ENCODE data around the gene UBE2Q1. TPM values are rescaled to one million over a fixed set of nuclear protein-coding genes. Genes with fewer than 3 reads are reported as not detected.

The UBE2Q1 gene
- total RNA-seq, 1 experiment from 2014 or later, result 70.9 TPM

GRCh38 chr1:154599658-154600057, 41.2 kb upstream of the UBE2Q1 start:
- no peak for DNase-seq (ENCODE audit: low read depth, low spot score)
- RAD21 ChIA-PET (ENCODE audit: low non-redundant PET in 1 of 2, low total read pairs in 2 of 2, uncharacterized antibody in 2 of 2, unreplicated experiment in 2 of 2), result no interaction called here
- no peaks in the 10 kb centered on the region for H3K4me1 ChIP-seq (ENCODE audit: control insufficient read depth in 1 of 2, insufficient read depth in 2 of 2, low read length in 2 of 2)
- peaks cover 62% of the 10 kb centered on the region for H3K79me2 ChIP-seq (ENCODE audit: insufficient read depth, low read length)
- no peak for TF ChIP-seq ZFX (IDR thresholded peaks at IDR 0.05)
- TF ChIP-seq FOSL1 (IDR thresholded peaks at IDR 0.05; ENCODE audit: low read depth), result no peak
- no peak for TF ChIP-seq REST (IDR thresholded peaks at IDR 0.05; ENCODE audit: low read depth)
- no peak for TF ChIP-seq RAD21 (IDR thresholded peaks at IDR 0.05; ENCODE audit: low read depth)
- no peak for TF ChIP-seq CBX3 (IDR thresholded peaks at IDR 0.05; ENCODE audit: low read depth)
- no peak for TF ChIP-seq SP1 (IDR thresholded peaks at IDR 0.05; ENCODE audit: low read depth)
- TF ChIP-seq ATF3 (IDR thresholded peaks at IDR 0.05), result no peak
- no peak for TF ChIP-seq SRF (IDR thresholded peaks at IDR 0.05; ENCODE audit: low read depth)
- no peak for TF ChIP-seq ZNF274 (IDR thresholded peaks at IDR 0.05; ENCODE audit: low read depth, low read length)
- no peak for TF ChIP-seq EGR1 (IDR thresholded peaks at IDR 0.05; ENCODE audit: low read depth)
- no peak for TF ChIP-seq CTCF (IDR thresholded peaks at IDR 0.05 in 2 of 3, conservative IDR thresholded peaks at IDR 0.05 in 1 of 3; ENCODE audit: borderline replicate concordance in 1 of 3, insufficient read depth in 1 of 3, low read depth in 2 of 3, low read length in 2 of 3)
- TF ChIP-seq TCF7L2 (IDR thresholded peaks at IDR 0.05; ENCODE audit: borderline replicate concordance, extremely low read depth, insufficient read depth, insufficient read length), result no peak
- no peak for TF ChIP-seq JUND (IDR thresholded peaks at IDR 0.05)
- TF ChIP-seq EZH2phosphoT487 (IDR thresholded peaks at IDR 0.05; ENCODE audit: borderline replicate concordance), result no peak
- H2AFZ ChIP-seq (ENCODE audit: low read depth, low read length, poor library complexity, severe bottlenecking), result no peak overlapping the region
- peaks cover 45 to 54% of the 10 kb centered on the region in 2 experiments; a peak in 3 of 4 replicates for H3K36me3 ChIP-seq (ENCODE audit: control insufficient read depth in 1 of 2, insufficient read depth in 2 of 2, low read length in 2 of 2)
- CTCF ChIA-PET, result interaction anchor here (1.1 kb wide), 1 partner anchor 40 kb away, joined by 4 read pairs; no protein-coding TSS in a partner anchor
- H3K9ac ChIP-seq (ENCODE audit: low read length), result no peak overlapping the region
- no peak overlapping the region for H3K4me2 ChIP-seq (ENCODE audit: low read length)
- no peak for ATAC-seq
- H3K9me2 ChIP-seq (ENCODE audit: insufficient read depth), result no peaks in the 10 kb centered on the region
- POLR2A ChIA-PET, result no interaction called here
- H3K27ac ChIP-seq (ENCODE audit: low read depth, low read length), result no peak overlapping the region
- H4K20me1 ChIP-seq (ENCODE audit: insufficient read depth), result peaks cover 4% of the 10 kb centered on the region; the same call in 1 of the 2 replicates
- no peaks in the 10 kb centered on the region for H3K27me3 ChIP-seq (ENCODE audit: insufficient read depth, low read length)
- no TSS peak for BruUV-seq (replicated peaks)
- intact Hi-C loops (cut with micrococcal nuclease), result no loop called here
- H3K9me3 ChIP-seq (ENCODE audit: control insufficient read depth in 1 of 2, insufficient read depth in 1 of 2, low read depth in 1 of 2, low read length in 2 of 2), result no peaks in the 10 kb centered on the region
- H3K4me3 ChIP-seq (replicated peaks in 1 of 2; ENCODE audit: low read depth in 1 of 2, low read length in 2 of 2), result no peak overlapping the region
